Suppressor macrophage (primary cell): Measurements from ENCODE around the gene MT4.

Experiments used
- DNase-seq, 4 experiments: peaks; one replicate each; pipeline ENCODE4 v3.0.0-alpha.2; 2020 to 2022
- total RNA-seq, 17 experiments: gene quantifications; one replicate each; lab custom pipeline; 2026; ENCODE audit warnings: mixed read lengths in 6 of 17, inconsistent platforms in 3 of 17; lab: John Stamatoyannopoulos, UW

MT4 gene
- 0 to 0.22 (median 0) reads per million in 17 experiments for total RNA-seq

DNA sequence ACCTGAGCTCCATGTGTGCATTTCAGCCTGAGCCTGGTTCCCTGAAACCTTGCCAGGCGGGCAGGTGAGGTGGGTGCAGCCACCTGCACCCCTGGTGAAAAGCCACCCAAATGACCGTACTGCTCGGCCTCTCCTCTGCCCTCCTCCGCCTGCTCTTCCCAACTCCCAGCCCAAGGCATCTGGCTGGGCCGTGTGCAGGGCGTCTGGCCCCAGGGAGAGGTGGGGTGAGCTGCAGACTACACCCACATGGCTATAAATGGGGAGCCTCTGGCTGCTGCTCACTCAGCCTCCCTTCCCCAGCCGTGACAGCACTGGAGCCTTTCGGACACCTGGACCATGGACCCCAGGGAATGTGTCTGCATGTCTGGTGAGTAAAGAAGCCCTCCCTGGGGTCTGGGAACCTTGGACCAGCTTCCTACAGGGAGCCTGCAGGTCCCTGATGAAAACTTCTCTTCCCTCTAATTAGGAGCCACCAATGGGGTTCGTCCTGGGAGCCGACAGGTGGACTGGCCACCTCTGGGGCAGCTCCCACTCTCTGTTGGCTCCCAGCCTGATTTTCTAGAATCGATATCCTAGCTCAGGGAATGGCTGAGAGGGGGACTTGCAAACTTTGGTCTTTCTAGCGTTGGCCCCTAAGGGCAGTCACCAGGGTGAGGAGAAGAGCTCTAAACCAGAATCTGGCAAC is at the start of gene MT4:
MT4 (plus strand) TSS at position 281 of the 685 bp plus-strand sequence; CDS start at position 337, 56 bp downstream.
- DNase-seq: no peak

- DNase-seq: no peak
Measured at GRCh38 chr16:56515665-56516064, 49.2 kb upstream of the MT4 start.

GRCh38 chr16:56517206-56517605 is 47.7 kb upstream of the MT4 start:
- no peak for DNase-seq

DNA sequence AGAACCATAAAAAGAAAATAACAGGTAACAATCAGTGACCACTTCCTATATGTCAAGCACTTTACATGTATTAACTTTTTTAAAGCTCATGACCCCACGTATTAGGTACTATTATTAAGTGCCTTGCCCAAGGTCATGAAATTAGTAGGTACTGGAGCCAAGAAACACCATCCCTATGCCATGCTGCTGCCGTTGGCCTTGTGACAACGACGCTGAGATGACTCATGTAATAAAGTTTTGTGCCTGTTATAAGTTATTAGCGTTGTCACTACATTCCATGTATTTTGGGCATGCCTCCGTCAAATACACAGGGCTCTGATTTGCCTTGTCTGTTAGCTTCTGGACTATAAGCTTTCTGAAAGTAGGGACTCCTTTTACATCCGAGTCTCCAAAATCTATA is 46.4 kb upstream of the MT4 start:
- DNase-seq: no peak

DNA sequence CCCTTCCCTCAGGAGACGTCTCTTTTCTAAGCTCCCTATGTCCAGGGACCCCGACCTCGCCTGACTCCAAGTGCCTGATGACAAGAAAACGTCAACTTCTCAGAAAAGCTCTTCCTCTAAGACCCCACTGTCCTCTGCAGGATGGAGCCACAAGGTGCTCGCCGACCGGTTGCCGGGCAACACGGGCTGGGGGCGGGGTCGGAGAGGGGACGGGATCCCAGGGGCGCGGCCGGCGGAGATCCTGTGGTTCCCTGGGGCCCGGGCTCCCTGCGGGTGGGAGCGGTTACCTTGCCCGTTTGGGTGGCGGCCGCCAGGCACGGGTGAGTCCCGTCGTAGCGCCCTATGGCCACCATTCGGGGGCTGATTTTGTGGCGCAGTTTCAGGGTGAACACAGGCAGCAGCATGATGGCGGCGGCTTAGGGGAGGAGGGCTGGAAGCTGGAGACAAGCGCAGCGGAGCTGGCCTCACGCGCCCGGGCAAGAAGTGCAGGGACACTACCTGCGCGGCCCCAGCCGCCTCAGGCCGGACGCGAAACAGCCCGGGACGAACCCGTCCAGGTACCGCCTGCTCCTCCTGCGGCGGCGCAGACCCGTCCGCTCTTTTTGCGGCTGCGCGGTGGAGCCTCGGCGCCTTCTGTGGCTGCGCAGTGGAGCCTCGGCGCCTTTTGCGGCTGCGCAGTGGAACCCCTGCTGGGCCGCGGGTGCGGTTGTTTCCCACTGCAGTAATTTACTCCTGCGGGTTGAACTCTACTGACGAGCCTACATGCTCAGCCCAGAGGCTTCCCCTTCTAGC is 45.2 kb upstream of the MT4 start, which contains the start of gene BBS2:
BBS2 (minus strand) TSS at position 566 of the 792 bp plus-strand sequence; CDS start at position 404, 162 bp downstream.
- peak; percentile 92 to 97 (median 94) for DNase-seq

DNA sequence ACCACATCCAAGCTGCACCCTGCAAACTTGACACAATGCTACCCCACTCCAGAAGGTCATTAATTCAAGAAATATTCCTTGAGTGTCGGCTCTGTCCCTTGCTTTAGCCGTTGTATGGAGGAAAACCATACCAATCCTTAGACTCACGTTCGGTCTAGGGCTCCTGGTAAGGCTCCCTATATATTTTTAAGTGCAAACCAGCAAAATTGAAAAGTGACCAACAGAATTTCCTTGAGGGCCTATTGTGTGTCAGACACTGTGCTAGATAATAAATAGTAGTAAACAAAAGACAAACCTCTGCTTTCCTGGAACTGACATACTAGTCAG is 44.7 kb upstream of the MT4 start:
- no peak for DNase-seq

DNA sequence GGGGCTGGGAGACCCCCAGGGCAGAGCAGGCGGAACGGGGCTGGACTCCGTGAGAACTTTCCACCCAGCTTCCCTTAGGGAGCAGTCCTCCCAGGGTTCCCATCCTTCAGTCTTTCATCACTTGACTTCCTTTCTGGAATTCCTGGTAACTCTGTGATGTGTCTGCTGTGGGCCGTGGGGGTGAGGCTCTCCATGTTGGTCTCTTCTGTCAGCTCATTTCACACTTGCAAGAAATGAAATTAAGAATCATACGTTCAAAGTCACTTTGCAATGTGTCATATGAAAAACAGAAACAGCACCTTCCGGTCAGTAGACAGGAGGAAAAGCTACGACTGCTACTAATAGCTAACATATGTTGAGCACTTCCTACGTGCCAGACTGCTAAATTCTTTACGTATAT is 39.6 kb upstream of the MT4 start:
- DNase-seq: no peak

DNA sequence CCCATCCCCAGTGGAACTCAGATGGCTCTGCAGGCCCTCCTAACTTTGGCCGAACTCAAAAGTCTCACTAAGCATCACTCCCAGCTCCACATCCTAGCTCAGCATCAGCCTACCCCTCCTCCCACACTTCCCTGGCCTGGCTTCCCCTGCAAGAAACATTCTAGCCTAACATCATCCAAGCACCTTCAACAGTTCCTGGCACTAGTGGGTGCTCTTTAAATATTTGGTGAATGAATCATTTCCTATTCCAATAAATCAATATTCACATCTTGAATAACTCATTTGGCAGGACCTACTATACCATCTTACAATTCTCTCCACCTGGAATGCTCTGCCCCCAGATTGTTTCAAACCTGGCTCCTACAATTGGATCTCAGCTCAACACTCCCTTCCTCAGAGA is 34.0 kb upstream of the MT4 start:
- no peak for DNase-seq

GRCh38 chr16:56532714-56533113 is 32.2 kb upstream of the MT4 start:
- DNase-seq: no peak

DNA sequence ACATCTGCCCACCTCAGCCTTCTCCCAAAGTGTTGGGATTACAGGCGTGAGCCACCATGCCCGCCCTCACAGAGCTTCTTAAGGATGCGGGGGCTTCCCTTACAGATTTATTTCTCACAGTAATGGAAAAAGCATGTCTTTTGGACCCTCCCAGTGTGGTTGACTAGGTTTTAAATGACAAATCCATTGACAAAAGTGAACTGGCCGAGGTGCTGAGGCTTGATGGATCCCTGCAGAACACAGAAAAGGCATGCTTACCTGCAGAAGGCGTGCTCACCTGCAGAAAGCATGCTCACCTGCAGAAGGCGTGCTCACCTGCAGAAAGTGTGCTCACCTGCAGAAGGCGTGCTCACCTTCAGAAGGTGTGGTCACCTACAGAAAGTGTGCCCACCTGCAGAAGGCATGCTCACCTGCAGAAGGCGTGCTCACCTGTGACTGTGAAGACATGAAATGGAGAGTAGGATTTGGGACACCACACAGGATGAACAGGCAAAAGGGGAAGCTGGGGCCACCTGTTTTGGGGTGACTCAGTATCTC is 30.0 kb upstream of the MT4 start:
- DNase-seq: no peak

DNA sequence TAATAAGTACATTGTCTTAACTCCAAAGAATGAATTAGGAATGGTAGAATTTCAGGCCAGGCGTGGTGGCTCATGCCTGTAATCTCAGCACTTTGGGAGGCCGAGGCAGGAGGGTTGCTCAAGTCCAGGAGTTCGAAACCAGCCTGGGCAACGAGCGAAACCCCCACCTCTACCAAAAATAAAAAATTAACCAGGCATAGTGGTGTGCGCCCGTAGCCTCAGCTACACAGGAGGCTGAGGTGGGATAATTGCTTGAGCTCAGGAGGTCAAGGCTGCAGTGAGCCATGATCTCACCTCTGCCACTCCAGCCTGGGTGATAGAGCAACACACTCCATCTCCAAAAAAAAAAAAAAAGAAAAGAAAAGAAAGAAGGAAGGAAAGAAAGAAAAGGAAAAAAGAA is 26.5 kb upstream of the MT4 start:
- DNase-seq: no peak

DNA sequence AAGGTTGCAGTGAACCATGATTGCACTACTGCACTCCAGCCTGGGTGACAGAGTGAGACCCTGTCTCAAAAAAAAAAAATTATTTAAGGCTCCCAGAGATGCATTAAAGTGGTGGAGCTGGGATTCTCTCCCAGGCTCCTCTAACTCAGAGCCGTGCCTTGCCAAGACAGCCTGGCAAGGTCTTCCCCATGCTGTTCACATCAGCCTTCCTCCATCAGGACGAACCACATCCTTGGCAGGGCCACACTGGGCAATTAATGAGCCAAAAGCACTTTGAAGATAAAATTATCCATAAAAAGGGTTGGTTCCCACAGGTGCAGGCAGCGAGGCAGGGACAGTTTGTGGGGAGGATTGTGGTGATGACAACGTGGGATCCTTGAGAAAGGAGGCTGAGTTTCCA is 25.2 kb upstream of the MT4 start:
- no peak for DNase-seq

DNA sequence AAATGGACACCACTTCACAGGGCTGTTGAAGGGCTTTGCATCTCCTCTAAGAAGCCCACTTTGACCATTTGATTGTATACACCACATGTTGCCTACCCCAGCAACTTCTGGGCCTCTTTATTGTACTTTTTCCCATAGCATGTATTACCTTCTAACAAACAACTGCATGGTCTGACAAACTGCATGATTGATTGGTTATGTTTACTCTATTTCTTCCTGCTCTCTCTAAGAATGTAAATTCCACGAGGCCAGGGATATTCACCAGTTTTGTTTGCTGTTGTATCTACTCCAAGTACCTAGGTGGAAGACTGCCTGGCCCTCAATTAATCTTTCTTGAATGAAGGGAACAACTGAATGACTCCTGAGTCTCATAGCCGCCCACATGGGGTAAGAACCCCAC is 22.8 kb upstream of the MT4 start:
- DNase-seq: no peak

- DNase-seq: peak in 2 of 4 experiments; percentile 7 to 19
Measured at GRCh38 chr16:56547120-56547948, 17.5 kb upstream of the MT4 start.

DNA sequence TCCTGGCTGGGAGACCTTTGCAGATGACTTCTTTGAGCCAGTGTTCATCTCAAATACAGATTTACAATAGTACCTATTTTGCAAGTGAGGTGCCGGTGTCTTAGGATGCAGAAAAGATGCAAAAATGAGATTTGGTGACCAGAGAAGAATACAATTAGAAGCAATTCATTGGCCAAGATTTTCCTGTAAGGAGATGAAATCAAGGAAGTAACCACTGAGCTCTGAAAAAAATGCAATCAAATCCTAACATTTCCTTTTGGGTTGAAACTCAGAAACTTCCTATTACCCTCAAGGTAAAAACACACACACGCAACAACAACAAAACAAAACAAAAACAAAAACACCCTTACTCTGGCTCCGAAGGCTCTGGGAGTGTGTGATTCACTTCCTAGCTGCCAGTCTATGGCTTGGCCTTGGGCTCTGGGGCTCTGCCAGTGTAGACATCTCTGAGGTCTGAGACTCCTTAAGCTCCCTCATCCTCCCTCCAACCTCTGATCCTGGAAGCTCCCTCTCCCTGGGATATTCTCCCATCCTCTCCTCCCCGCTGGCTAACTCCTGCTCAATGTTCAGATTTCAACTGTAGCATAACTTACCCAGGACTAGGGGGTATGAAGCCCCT is 16.8 kb upstream of the MT4 start:
- DNase-seq: peak in 1 of 4 experiments; percentile 14

GRCh38 chr16:56549161-56549560 is 15.7 kb upstream of the MT4 start:
- no peak for DNase-seq

- peak in 3 of 4 experiments; percentile 13 to 32 (median 28) for DNase-seq
Measured at GRCh38 chr16:56549744-56550385, 15.0 kb upstream of the MT4 start.

DNA sequence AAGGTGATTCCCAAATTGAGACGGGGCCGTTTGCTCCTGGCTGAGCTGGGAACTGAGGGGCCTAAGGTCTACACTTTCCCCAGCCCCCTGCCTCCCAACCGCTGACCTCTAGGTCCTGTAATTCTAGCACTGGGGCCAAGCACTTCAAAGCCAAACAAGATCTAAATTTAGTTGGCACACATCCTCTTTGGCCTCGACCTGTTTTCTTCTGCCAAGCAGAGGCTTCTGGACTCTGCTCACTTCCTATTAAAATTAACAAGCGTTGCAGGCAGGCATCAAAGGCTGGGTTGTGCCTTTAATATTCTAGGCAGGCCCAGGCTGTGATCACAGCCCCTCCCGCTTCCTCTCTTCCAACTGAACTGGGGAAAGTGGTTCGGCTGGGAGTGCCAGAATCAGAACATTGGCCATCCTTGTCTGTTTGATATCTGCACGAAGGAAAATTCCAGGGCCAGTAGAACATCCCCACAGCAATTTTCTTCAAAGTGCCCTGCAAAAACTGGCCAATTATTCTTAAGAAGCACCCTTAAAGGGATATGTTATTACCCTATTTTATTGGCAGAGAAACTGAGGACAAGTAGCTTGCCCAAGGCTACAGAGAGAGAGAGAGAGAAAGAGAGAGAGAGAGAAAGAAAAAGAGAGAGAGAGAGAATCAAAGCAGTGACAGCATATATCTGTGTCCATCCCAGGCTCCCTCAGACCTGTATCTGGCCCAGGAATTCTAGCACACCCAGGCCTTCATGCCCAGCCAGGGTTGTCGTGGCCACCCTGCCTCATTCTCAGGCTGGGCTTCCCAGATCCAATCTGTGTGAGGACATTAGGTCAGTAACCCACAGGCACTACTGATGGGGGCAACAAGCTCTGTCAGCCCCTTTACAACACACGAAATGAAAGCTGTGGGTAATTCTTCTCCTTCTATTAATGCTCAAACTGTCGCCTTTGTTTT is 12.8 kb upstream of the MT4 start:
- peak; percentile 31 to 49 (median 38) for DNase-seq

DNA sequence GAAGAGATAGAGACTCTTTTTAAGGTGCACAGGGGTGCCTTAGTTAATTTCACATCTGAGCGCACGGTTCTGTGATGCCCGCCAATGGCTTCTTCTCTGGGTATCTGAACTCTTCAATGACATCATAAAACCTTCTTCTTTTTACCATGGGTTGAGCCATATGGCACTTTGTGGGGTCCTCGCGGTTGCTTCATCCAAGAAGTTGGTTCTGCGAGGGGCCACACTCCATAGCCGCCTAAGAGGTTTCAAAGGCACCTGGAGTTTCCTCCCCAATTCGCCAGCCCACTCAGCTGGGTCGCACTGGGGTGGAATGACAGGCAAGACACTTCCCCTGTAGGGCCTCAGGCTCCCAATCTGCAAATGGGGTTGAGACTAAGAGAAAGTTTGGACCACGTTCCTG is 10.4 kb upstream of the MT4 start:
- no peak for DNase-seq

DNA sequence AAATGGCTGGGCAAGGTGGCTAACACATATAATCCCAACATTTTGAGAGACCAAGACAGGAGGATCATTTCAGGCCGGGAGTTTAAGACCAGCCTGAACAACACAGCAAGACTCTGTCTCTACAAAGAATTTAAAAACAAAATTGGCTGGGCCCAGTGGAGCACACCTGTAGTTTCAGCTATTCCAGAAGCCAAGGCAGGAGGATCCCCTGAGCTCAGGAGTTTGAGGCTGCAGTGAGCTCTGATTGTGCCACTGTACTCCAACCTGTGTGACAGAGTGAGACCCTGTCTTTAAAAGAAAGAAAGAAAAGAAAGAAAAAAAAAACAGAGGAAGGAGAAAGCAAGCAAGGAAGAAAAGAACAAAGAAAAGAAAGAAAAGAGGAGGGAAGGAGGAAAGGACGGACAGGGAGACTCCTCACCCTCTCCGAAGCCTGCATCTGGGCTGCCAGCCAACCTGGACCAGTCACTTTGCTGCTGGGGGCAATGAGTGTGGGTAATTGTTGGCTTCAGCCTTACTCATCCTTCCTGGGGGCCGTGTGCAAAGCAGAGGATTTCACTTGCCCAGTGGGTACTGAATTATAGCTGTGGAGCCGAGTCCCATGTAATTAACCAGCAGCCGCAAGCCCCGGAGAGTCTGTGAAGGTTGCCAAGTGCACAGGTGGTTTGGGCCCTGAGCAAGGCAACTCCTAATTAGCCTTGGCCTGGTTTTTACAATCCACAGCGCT is 6.7 kb upstream of the MT4 start:
- DNase-seq: no peak
